MM.1S (cell line): ENCODE data around the gene SMYD1.

Source experiments
- CTCF ChIP-seq: fragments of 300-600 bp; sonication (generic); IDR thresholded peaks from 2 replicates; pipeline ENCODE4 v1.5.1; 2016; ENCODE audit warnings: antibody characterized with exemption, low read length, mixed read lengths
- EZH2 ChIP-seq: fragments of 300-600 bp; sonication (generic); optimal IDR thresholded peaks from 2 replicates; pipeline ENCODE3; 2017; ENCODE audit warnings: low read depth, mild to moderate bottlenecking, antibody characterized with exemption, low read length, mixed read lengths
- EZH2phosphoT487 ChIP-seq: fragments of 300-600 bp; sonication (generic); IDR thresholded peaks from 2 replicates; pipeline ENCODE4 v1.6.1; 2018; ENCODE audit warnings: antibody characterized with exemption, low read length

GRCh38 chr2:88051792-88052191, 15.8 kb upstream of the SMYD1 start:
- no peak for TF ChIP-seq CTCF
- no peak for TF ChIP-seq EZH2phosphoT487
- no peak for TF ChIP-seq EZH2
